HEK293 (cell line): ENCODE measurements around the gene VARS1.

Source experiments
- ATF2 ChIP-seq: fragments of 450-650 bp; formaldehyde crosslinking; IDR thresholded peaks from 2 replicates; pipeline ENCODE4 v1.5.1; 2016; ENCODE audit warnings: missing biosample characterization, missing genetic modification characterization, low read depth
- PATZ1 ChIP-seq: fragments of 450-650 bp; formaldehyde crosslinking; IDR thresholded peaks from 2 replicates; pipeline ENCODE4 v1.5.1; 2016; ENCODE audit warnings: missing biosample characterization, missing genetic modification characterization
- PBX3 ChIP-seq: sonication (generic); formaldehyde crosslinking; IDR thresholded peaks from 2 replicates; pipeline ENCODE4 v1.8.1; 2022; ENCODE audit warnings: mild to moderate bottlenecking, moderate library complexity, missing genetic modification reagents
- SP2 ChIP-seq: fragments of 450-650 bp; formaldehyde crosslinking; IDR thresholded peaks from 2 replicates; pipeline ENCODE4 v1.5.1; 2016; ENCODE audit warnings: missing biosample characterization, missing genetic modification characterization
- TCF7L2 ChIP-seq: IDR thresholded peaks from 2 replicates; pipeline ENCODE4 v1.6.1; 2011; ENCODE audit warnings: low read depth, mild to moderate bottlenecking, inconsistent platforms, low read length, moderate library complexity, borderline replicate concordance
- ZBTB8A ChIP-seq: fragments of 450-650 bp; formaldehyde crosslinking; IDR thresholded peaks from 2 replicates; pipeline ENCODE4 v1.5.1; 2016; ENCODE audit warnings: missing biosample characterization, missing genetic modification characterization
- ZFP37 ChIP-seq: fragments of 450-650 bp; formaldehyde crosslinking; IDR thresholded peaks from 2 replicates; pipeline ENCODE4 v1.5.1; 2016; ENCODE audit warnings: missing biosample characterization, missing genetic modification characterization
- ZNF302 ChIP-seq: fragments of 450-650 bp; formaldehyde crosslinking; IDR thresholded peaks from 2 replicates; pipeline ENCODE4 v1.5.1; 2016; ENCODE audit warnings: missing biosample characterization, missing genetic modification characterization, low read depth
- ZNF558 ChIP-seq: fragments of 450-650 bp; formaldehyde crosslinking; IDR thresholded peaks from 2 replicates; pipeline ENCODE4 v1.5.1; 2016; ENCODE audit warnings: missing biosample characterization, missing genetic modification characterization
- ZNF596 ChIP-seq: fragments of 450-650 bp; IDR thresholded peaks from 2 replicates; pipeline ENCODE4 v1.5.0; 2018; ENCODE audit warnings: missing biosample characterization, mild to moderate bottlenecking, missing genetic modification characterization, moderate library complexity
- ZNF76 ChIP-seq: fragments of 450-650 bp; formaldehyde crosslinking; IDR thresholded peaks from 2 replicates; pipeline ENCODE4; 2016; ENCODE audit warnings: low read depth, missing biosample characterization, missing genetic modification characterization, borderline replicate concordance
- TF ChIP-seq, protein P1 (sequence below): fragments of 450-650 bp; formaldehyde crosslinking; IDR thresholded peaks from 2 replicates; pipeline ENCODE4 v1.5.1; 2016; ENCODE audit warnings: missing biosample characterization, missing genetic modification characterization
- TF ChIP-seq, protein P2 (sequence below): fragments of 450-650 bp; formaldehyde crosslinking; IDR thresholded peaks from 2 replicates; pipeline ENCODE4 v1.5.1; 2016; ENCODE audit warnings: missing biosample characterization, missing genetic modification characterization
- TF ChIP-seq, protein P3 (sequence below): fragments of 450-650 bp; IDR thresholded peaks from 2 replicates; pipeline ENCODE4 v1.5.1; 2018; ENCODE audit warnings: missing biosample characterization, missing genetic modification characterization

- TF ChIP-seq, protein P1, sequence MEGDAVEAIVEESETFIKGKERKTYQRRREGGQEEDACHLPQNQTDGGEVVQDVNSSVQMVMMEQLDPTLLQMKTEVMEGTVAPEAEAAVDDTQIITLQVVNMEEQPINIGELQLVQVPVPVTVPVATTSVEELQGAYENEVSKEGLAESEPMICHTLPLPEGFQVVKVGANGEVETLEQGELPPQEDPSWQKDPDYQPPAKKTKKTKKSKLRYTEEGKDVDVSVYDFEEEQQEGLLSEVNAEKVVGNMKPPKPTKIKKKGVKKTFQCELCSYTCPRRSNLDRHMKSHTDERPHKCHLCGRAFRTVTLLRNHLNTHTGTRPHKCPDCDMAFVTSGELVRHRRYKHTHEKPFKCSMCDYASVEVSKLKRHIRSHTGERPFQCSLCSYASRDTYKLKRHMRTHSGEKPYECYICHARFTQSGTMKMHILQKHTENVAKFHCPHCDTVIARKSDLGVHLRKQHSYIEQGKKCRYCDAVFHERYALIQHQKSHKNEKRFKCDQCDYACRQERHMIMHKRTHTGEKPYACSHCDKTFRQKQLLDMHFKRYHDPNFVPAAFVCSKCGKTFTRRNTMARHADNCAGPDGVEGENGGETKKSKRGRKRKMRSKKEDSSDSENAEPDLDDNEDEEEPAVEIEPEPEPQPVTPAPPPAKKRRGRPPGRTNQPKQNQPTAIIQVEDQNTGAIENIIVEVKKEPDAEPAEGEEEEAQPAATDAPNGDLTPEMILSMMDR (tag by site-specific recombination): no peak
- TF ChIP-seq ZNF596 (tag by site-specific recombination): no peak
- no peak for TF ChIP-seq ZNF302 (tag by site-specific recombination)
- TF ChIP-seq, protein P2, sequence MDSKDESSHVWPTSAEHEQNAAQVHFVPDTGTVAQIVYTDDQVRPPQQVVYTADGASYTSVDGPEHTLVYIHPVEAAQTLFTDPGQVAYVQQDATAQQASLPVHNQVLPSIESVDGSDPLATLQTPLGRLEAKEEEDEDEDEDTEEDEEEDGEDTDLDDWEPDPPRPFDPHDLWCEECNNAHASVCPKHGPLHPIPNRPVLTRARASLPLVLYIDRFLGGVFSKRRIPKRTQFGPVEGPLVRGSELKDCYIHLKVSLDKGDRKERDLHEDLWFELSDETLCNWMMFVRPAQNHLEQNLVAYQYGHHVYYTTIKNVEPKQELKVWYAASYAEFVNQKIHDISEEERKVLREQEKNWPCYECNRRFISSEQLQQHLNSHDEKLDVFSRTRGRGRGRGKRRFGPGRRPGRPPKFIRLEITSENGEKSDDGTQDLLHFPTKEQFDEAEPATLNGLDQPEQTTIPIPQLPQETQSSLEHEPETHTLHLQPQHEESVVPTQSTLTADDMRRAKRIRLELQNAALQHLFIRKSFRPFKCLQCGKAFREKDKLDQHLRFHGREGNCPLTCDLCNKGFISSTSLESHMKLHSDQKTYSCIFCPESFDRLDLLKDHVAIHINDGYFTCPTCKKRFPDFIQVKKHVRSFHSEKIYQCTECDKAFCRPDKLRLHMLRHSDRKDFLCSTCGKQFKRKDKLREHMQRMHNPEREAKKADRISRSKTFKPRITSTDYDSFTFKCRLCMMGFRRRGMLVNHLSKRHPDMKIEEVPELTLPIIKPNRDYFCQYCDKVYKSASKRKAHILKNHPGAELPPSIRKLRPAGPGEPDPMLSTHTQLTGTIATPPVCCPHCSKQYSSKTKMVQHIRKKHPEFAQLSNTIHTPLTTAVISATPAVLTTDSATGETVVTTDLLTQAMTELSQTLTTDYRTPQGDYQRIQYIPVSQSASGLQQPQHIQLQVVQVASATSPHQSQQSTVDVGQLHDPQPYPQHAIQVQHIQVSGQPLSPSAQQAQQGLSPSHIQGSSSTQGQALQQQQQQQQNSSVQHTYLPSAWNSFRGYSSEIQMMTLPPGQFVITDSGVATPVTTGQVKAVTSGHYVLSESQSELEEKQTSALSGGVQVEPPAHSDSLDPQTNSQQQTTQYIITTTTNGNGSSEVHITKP (tag by site-specific recombination): no peak
- TF ChIP-seq SP2 (tag by site-specific recombination): no peak
- no peak for TF ChIP-seq ZBTB8A (tag by site-specific recombination)
- TF ChIP-seq, protein P3, sequence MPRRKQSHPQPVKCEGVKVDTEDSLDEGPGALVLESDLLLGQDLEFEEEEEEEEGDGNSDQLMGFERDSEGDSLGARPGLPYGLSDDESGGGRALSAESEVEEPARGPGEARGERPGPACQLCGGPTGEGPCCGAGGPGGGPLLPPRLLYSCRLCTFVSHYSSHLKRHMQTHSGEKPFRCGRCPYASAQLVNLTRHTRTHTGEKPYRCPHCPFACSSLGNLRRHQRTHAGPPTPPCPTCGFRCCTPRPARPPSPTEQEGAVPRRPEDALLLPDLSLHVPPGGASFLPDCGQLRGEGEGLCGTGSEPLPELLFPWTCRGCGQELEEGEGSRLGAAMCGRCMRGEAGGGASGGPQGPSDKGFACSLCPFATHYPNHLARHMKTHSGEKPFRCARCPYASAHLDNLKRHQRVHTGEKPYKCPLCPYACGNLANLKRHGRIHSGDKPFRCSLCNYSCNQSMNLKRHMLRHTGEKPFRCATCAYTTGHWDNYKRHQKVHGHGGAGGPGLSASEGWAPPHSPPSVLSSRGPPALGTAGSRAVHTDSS (tag by site-specific recombination): no peak
- TF ChIP-seq PATZ1 (tag by site-specific recombination): no peak
- TF ChIP-seq TCF7L2: no peak
- no peak for TF ChIP-seq ATF2 (tag by site-specific recombination)
- no peak for TF ChIP-seq PBX3 (CRISPR knock-in tag)
- TF ChIP-seq ZFP37 (tag by site-specific recombination): no peak
- no peak for TF ChIP-seq ZNF76 (tag by site-specific recombination)
- TF ChIP-seq ZNF558: no peak
Observed at GRCh38 chr6:31750411-31751022, 45.0 kb downstream of the VARS1 start.
